SK-N-MC (cell line): ENCODE measurements around the gene PLOD2.

Experiments
- EZH2 ChIP-seq: fragments of 200-600 bp; sonication (generic); IDR thresholded peaks from one replicate; pipeline ENCODE4 v1.6.1; 2017; ENCODE audit warnings: antibody characterized with exemption
- POLR2AphosphoS5 ChIP-seq: IDR thresholded peaks from 2 replicates; pipeline ENCODE4 v1.6.1; 2012; ENCODE audit warnings: mild to moderate bottlenecking, low read depth, low read length, borderline replicate concordance

DNA sequence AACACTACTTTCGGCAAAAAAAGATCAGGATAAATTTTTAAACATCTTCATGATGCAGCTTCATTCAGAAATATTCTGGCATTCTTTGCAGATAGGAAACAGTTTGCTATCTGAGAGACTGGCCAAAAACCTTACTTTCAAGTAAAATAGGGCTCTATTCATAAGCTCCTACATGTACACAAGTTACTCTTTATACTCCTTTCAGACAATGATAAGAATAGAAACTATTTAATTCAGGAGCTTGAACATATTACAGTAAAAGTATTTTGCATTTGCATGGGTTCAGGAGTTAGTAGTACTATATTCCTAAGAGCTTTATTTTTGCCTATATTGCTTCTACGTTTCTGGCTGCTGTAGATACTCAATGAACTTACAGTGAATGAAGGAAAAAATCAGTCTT lies 70.5 kb downstream of the PLOD2 start:
- no peak for TF ChIP-seq POLR2AphosphoS5
- no peak for TF ChIP-seq EZH2
